HCT116 (cell line): ENCODE data around the gene MAP2K5. TPM values are rescaled to one million over a fixed set of nuclear protein-coding genes. Genes with fewer than 3 reads are reported as not detected.

Experiments
- ATAC-seq: fragments of 200-7000 bp; cut with Tn5 transposase; 2 replicates; pipeline ENCODE4 v1.9.1; 2020; ENCODE audit warnings: mild to moderate bottlenecking, moderate library complexity
- BruUV-seq: library from RNA; stranded (reverse); fragments of 400-500 nt; replicated peaks from 2 replicates; lab custom pipeline; 2021; lab: Mats Ljungman, UMichigan
- CTCF ChIA-PET: fragments of 300-600 bp; sonication (Branson Sonifier 250); formaldehyde crosslinking; loops from one replicate; lab custom pipeline; 2021; ENCODE audit warnings: antibody characterized with exemption; lab: Charles Lee
- POLR2A ChIA-PET: fragments of 300-600, 350-600 bp; sonication (Branson Sonifier 250); formaldehyde crosslinking; loops from one replicate; lab custom pipeline; 2021; ENCODE audit warnings: antibody characterized with exemption; lab: Charles Lee
- RAD21 ChIA-PET, 2 experiments: fragments of 300-600 bp; sonication (Branson Sonifier 250); formaldehyde crosslinking; loops; one replicate each; lab custom pipeline; 2023; ENCODE audit warnings: low total read pairs in 2 of 2; ENCODE audit not compliant: uncharacterized antibody in 2 of 2, unreplicated experiment in 2 of 2, low non-redundant PET in 1 of 2; lab: Charles Lee
- DNase-seq: peaks from one replicate; pipeline ENCODE4 v3.0.0-alpha.2; 2010; ENCODE audit warnings: low read depth, low spot score
- H2AFZ ChIP-seq: fragments of 200-600 bp; shearing (Covaris generic), sonication (generic); 2 replicates; pipeline ENCODE4 v1.6.1; 2017; ENCODE audit warnings: low read depth, mixed run types, mixed read lengths, antibody characterized with exemption, low read length; ENCODE audit not compliant: poor library complexity, severe bottlenecking
- H3K27ac ChIP-seq: 2 replicates; pipeline ENCODE4 v1.5.1; 2012; ENCODE audit warnings: low read depth, low read length
- H3K27me3 ChIP-seq: fragments of 200-600 bp; sonication (generic); 2 replicates; pipeline ENCODE4 v1.6.1; 2016; ENCODE audit warnings: mixed run types, low read length, mixed read lengths; ENCODE audit not compliant: insufficient read depth
- H3K36me3 ChIP-seq, 2 experiments: fragments of 200-500 bp in 1 of 2; fragments of 200-600 bp in 1 of 2; sonication (Bioruptor generic) in 1 of 2; sonication (generic) in 1 of 2; 2 replicates each; pipeline versions ENCODE4 v1.5.1 to v1.6.1; 2014 to 2016; ENCODE audit warnings: low read length in 2 of 2, inconsistent platforms in 1 of 2, mixed read lengths in 1 of 2, mixed run types in 1 of 2; ENCODE audit not compliant: insufficient read depth in 2 of 2, control insufficient read depth in 1 of 2
- H3K4me1 ChIP-seq, 2 experiments: fragments of 200-600 bp in 1 of 2; sonication (generic) in 1 of 2; 2 replicates each; pipeline versions ENCODE4 v1.5.1 to v1.6.1; 2012 to 2017; ENCODE audit warnings: low read length in 2 of 2, inconsistent platforms in 1 of 2, mild to moderate bottlenecking in 1 of 2, mixed read lengths in 1 of 2, mixed run types in 1 of 2, moderate library complexity in 1 of 2; ENCODE audit not compliant: insufficient read depth in 2 of 2, control insufficient read depth in 1 of 2
- H3K4me2 ChIP-seq: fragments of 200-600 bp; sonication (generic); 2 replicates; pipeline ENCODE4 v1.6.1; 2017; ENCODE audit warnings: mixed run types, low read length, mixed read lengths
- H3K4me3 ChIP-seq, 2 experiments: fragments of 200-600 bp in 1 of 2; sonication (generic) in 1 of 2; replicated peaks in 1 of 2; 2 replicates each; pipeline ENCODE4 v1.5.1; 2011 to 2016; ENCODE audit warnings: low read length in 2 of 2, control low read depth in 1 of 2, low read depth in 1 of 2, mild to moderate bottlenecking in 1 of 2, mixed read lengths in 1 of 2, mixed run types in 1 of 2
- H3K79me2 ChIP-seq: fragments of 200-600 bp; sonication (generic); 2 replicates; pipeline ENCODE4 v1.6.1; 2017; ENCODE audit warnings: mild to moderate bottlenecking, mixed run types, low read length, moderate library complexity, mixed read lengths; ENCODE audit not compliant: insufficient read depth
- H3K9ac ChIP-seq: fragments of 200-600 bp; sonication (generic); 2 replicates; pipeline ENCODE4 v1.6.1; 2016; ENCODE audit warnings: low read length, mixed read lengths
- H3K9me2 ChIP-seq: fragments of 200-600 bp; sonication (generic), shearing (Covaris generic); 2 replicates; pipeline ENCODE4 v1.6.1; 2017; ENCODE audit warnings: mixed run types, mild to moderate bottlenecking, moderate library complexity; ENCODE audit not compliant: insufficient read depth
- H3K9me3 ChIP-seq, 2 experiments: fragments of 200-500 bp in 1 of 2; fragments of 200-600 bp in 1 of 2; sonication (Bioruptor generic) in 1 of 2; sonication (generic) in 1 of 2; 2 replicates each; pipeline ENCODE4 v1.6.1; 2014 to 2017; ENCODE audit warnings: low read length in 2 of 2, mixed read lengths in 2 of 2, inconsistent platforms in 1 of 2, low read depth in 1 of 2, mild to moderate bottlenecking in 1 of 2, mixed run types in 1 of 2, moderate library complexity in 1 of 2; ENCODE audit not compliant: control insufficient read depth in 1 of 2, insufficient read depth in 1 of 2
- H4K20me1 ChIP-seq: fragments of 200-600 bp; sonication (generic), shearing (Covaris generic); 2 replicates; pipeline ENCODE4 v1.6.1; 2017; ENCODE audit warnings: mixed run types, mild to moderate bottlenecking, moderate library complexity; ENCODE audit not compliant: insufficient read depth
- EGR1 ChIP-seq: IDR thresholded peaks from 2 replicates; pipeline ENCODE4 v1.6.1; 2012; ENCODE audit warnings: low read depth
- EZH2 ChIP-seq: fragments of 200-600 bp; sonication (generic); IDR thresholded peaks from 2 replicates; pipeline ENCODE4 v1.6.1; 2017; ENCODE audit warnings: antibody characterized with exemption, mixed run types
- RAD21 ChIP-seq: IDR thresholded peaks from 2 replicates; pipeline ENCODE4 v1.6.1; 2012; ENCODE audit warnings: low read depth, mild to moderate bottlenecking
- SP1 ChIP-seq: IDR thresholded peaks from 2 replicates; pipeline ENCODE4 v1.6.1; 2012; ENCODE audit warnings: low read depth
- SRF ChIP-seq: IDR thresholded peaks from 2 replicates; pipeline ENCODE4 v1.6.1; 2012; ENCODE audit warnings: low read depth
- ZFX ChIP-seq: fragments of 450-650 bp; IDR thresholded peaks from 2 replicates; pipeline ENCODE4 v1.6.1; 2017
- intact Hi-C: fragments of 100-400 bp; cut with micrococcal nuclease; formaldehyde crosslinking; loops from 2 replicates; pipeline ENCODE4 v1.10.0; 2022
- total RNA-seq: library from RNA; stranded (reverse); gene quantifications from one replicate; pipeline ENCODE4 v1.2.1, GENCODE V29; 2021; ENCODE audit not compliant: unreplicated experiment
- TF ChIP-seq, protein P1 (sequence below): IDR thresholded peaks from 2 replicates; pipeline ENCODE4 v1.6.1; 2012
- TF ChIP-seq, protein P2 (sequence below), 3 experiments: fragments of 200-600 bp in 1 of 3; sonication (generic) in 1 of 3; IDR thresholded peaks in 2 of 3; conservative IDR thresholded peaks in 1 of 3; 2 replicates each; pipeline ENCODE4 v1.5.1; 2012 to 2017; ENCODE audit warnings: low read depth in 2 of 3, low read length in 2 of 3, antibody characterized with exemption in 1 of 3, borderline replicate concordance in 1 of 3, control low read depth in 1 of 3, mild to moderate bottlenecking in 1 of 3, mixed read lengths in 1 of 3, mixed run types in 1 of 3, moderate library complexity in 1 of 3; ENCODE audit not compliant: insufficient read depth in 1 of 3

Gene MAP2K5
- total RNA-seq, 1 experiment from 2014 or later: 15.6 TPM

DNA sequence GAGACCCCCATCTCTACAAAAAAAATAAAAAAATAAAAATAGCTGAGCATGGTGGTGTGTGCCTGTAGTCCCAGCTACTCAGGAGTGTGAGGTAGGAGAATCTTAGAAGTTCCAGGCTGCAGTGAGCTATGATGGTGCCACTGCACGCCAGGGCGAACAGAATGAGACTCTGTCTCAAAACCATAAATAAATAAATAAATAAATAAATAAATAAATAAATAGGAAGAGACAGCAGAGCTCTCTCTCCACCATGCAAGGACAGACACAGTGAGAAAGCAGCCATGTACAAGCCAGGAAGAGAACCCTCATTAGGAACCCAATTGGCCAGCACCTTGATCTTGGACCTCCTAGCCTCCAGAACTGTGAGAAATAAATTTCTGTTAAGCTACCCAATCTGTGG lies 26.9 kb upstream of the MAP2K5 start:
- H3K4me3 ChIP-seq: no peak overlapping the region
- H4K20me1 ChIP-seq: no peaks in the 10 kb centered on the region
- no peaks in the 10 kb centered on the region for H3K9me3 ChIP-seq
- ATAC-seq (no peak), DNase-seq (no peak)
- no peaks in the 10 kb centered on the region for H3K79me2 ChIP-seq
- POLR2A ChIA-PET: no interaction called here
- CTCF ChIA-PET: no interaction called here
- TF ChIP-seq, protein P1, sequence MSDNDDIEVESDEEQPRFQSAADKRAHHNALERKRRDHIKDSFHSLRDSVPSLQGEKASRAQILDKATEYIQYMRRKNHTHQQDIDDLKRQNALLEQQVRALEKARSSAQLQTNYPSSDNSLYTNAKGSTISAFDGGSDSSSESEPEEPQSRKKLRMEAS: no peak
- TF ChIP-seq, protein P2, sequence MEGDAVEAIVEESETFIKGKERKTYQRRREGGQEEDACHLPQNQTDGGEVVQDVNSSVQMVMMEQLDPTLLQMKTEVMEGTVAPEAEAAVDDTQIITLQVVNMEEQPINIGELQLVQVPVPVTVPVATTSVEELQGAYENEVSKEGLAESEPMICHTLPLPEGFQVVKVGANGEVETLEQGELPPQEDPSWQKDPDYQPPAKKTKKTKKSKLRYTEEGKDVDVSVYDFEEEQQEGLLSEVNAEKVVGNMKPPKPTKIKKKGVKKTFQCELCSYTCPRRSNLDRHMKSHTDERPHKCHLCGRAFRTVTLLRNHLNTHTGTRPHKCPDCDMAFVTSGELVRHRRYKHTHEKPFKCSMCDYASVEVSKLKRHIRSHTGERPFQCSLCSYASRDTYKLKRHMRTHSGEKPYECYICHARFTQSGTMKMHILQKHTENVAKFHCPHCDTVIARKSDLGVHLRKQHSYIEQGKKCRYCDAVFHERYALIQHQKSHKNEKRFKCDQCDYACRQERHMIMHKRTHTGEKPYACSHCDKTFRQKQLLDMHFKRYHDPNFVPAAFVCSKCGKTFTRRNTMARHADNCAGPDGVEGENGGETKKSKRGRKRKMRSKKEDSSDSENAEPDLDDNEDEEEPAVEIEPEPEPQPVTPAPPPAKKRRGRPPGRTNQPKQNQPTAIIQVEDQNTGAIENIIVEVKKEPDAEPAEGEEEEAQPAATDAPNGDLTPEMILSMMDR (IDR thresholded peaks at IDR 0.05 in 2 of 3, conservative IDR thresholded peaks at IDR 0.05 in 1 of 3; ENCODE audit: borderline replicate concordance in 1 of 3, insufficient read depth in 1 of 3, low read depth in 2 of 3, low read length in 2 of 3): no peak
- no peak for TF ChIP-seq EZH2
- TF ChIP-seq SRF: no peak
- no peak for TF ChIP-seq RAD21
- no peak for TF ChIP-seq SP1
- no peak for TF ChIP-seq EGR1
- no peak for TF ChIP-seq ZFX
- no peak overlapping the region for H3K27ac ChIP-seq
- H3K4me1 ChIP-seq: peaks cover 4 to 5% of the 10 kb centered on the region in 2 experiments; a peak in 2 of 4 replicates
- H3K4me2 ChIP-seq: no peak overlapping the region
- H3K36me3 ChIP-seq: 0 out of 4 replicates have a peak, but pooled peaks cover 0 to 2% of the 10 kb centered on the region in 2 experiments
- H3K9ac ChIP-seq: no peak overlapping the region
- H2AFZ ChIP-seq: no peak overlapping the region
- H3K9me2 ChIP-seq: no peaks in the 10 kb centered on the region
- intact Hi-C loops: no loop called here
- RAD21 ChIA-PET: no interaction called here
- no TSS peak for BruUV-seq
- H3K27me3 ChIP-seq: no peaks in the 10 kb centered on the region
